NB4 (cell line): ENCODE data around the gene PHF2.
A peak's percentile ranks its signal among the peaks of the same experiment; 100 is the strongest.

Experiments
- DNase-seq: peaks from one replicate; pipeline ENCODE4 v3.0.0; 2010; ENCODE audit warnings: low read depth
- H3K4me3 ChIP-seq: one replicate; pipeline ENCODE4 v1.5.1; 2011; ENCODE audit warnings: mild to moderate bottlenecking, low read depth, low read length, moderate library complexity
- MYC ChIP-seq: IDR thresholded peaks from 2 replicates; pipeline ENCODE4 v1.6.1; 2011; ENCODE audit warnings: low read depth, low read length
- POLR2A ChIP-seq: IDR thresholded peaks from 2 replicates; pipeline ENCODE4 v1.6.1; 2011; ENCODE audit warnings: mild to moderate bottlenecking; ENCODE audit not compliant: insufficient read length; ENCODE audit errors: extremely low read depth
- TF ChIP-seq, protein P1 (sequence below): IDR thresholded peaks from 2 replicates; pipeline ENCODE4 v1.6.1; 2011; ENCODE audit warnings: low read depth, low read length
- TF ChIP-seq, protein P2 (sequence below): IDR thresholded peaks from one replicate; pipeline ENCODE4 v1.5.1; 2012; ENCODE audit warnings: low read depth, low read length

PHF2 gene

DNA sequence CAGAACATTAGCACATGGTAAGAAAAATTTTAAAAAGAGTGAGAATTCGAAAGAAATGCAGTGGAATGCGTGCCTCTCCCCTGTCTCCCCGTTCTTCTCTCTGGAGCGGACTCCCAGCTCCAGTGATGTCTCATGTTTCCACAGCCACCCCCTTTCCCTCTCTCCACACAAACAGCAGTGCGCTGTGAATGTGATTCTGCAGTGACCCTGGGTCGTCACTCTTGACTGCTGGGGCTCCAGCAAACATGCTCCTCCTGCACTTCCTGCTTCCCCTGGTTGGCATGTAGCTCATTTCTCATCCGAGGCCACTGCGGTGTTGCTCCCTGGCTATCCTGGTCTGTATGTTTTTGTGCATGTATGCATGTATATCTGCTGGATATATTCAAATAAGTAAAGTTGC is 13.3 kb downstream of the PHF2 start:
- TF ChIP-seq, protein P1, sequence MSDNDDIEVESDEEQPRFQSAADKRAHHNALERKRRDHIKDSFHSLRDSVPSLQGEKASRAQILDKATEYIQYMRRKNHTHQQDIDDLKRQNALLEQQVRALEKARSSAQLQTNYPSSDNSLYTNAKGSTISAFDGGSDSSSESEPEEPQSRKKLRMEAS = no peak
- TF ChIP-seq, protein P2, sequence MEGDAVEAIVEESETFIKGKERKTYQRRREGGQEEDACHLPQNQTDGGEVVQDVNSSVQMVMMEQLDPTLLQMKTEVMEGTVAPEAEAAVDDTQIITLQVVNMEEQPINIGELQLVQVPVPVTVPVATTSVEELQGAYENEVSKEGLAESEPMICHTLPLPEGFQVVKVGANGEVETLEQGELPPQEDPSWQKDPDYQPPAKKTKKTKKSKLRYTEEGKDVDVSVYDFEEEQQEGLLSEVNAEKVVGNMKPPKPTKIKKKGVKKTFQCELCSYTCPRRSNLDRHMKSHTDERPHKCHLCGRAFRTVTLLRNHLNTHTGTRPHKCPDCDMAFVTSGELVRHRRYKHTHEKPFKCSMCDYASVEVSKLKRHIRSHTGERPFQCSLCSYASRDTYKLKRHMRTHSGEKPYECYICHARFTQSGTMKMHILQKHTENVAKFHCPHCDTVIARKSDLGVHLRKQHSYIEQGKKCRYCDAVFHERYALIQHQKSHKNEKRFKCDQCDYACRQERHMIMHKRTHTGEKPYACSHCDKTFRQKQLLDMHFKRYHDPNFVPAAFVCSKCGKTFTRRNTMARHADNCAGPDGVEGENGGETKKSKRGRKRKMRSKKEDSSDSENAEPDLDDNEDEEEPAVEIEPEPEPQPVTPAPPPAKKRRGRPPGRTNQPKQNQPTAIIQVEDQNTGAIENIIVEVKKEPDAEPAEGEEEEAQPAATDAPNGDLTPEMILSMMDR = no peak
- TF ChIP-seq MYC (no peak), POLR2A (no peak)
- no peak for DNase-seq
- no peak overlapping the region for H3K4me3 ChIP-seq

DNA sequence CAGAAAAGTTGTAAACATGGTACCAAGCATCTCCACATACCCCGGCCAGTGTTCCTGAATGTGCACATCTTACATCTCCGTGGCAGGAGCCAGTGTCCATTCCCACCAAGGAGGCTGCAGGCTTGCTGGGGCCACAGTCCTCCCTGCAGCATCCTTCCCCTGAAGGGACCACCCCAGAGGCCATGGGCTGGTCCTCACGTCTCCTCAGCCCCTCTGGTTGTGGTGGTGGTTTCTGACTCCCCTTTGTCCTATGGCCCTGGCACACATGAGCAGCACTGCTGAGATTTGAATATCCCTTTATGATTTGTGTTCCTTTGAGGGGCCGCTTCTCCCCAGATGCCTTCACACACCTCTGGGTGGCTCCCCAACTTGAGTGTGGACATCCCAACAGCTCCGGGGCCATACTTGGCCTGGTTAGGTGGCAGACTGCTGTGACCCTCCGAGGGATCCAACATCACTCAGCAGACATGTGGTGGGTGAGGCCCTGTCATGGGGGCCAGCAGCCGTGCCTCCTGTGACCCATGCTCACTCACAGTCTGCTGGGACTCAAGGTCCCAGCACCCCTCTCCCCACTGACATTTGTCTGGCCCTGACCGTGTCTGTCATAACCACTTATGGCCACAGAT is 14.3 kb downstream of the PHF2 start:
- no peak for DNase-seq
- no peak overlapping the region for H3K4me3 ChIP-seq
- TF ChIP-seq MYC = no peak
- TF ChIP-seq, protein P1 = no peak
- no peak for TF ChIP-seq POLR2A
- TF ChIP-seq, protein P2 = no peak

DNA sequence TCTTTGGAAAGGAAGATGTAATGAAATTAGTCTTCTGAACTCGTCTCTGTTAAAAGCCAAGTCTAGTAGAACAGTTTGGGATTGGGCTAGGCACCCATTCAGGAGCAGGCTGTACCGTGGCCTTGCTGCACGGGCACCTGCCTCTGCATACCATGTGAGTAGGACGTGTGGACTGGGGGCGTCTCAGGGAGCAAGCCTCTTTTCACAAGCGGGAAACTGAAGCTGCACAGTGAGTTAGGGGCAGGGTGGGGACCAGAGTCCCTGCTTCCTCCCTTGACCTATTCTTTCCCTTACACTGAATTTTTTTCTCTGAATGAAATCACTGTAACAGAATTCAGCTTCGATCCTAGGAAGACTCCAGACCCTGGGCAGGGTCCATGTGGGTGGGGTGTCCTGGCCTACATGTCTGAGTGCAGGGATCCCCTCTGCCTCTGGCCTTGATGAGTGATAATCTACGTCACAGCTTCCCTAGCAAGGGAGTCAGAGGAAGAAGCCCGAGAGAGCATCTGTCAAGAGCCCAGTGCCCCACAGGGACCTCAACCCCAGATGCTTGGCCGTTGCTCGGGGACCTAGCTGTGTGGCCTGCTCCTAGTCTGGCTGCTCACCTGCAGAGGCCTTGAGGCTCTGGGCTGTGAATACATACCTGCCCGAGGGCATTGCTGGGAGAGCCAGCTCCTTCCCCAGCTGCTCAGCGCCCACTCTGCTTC is 15.1 kb downstream of the PHF2 start:
- no peak overlapping the region for H3K4me3 ChIP-seq
- DNase-seq = no peak
- no peak for TF ChIP-seq MYC

DNA sequence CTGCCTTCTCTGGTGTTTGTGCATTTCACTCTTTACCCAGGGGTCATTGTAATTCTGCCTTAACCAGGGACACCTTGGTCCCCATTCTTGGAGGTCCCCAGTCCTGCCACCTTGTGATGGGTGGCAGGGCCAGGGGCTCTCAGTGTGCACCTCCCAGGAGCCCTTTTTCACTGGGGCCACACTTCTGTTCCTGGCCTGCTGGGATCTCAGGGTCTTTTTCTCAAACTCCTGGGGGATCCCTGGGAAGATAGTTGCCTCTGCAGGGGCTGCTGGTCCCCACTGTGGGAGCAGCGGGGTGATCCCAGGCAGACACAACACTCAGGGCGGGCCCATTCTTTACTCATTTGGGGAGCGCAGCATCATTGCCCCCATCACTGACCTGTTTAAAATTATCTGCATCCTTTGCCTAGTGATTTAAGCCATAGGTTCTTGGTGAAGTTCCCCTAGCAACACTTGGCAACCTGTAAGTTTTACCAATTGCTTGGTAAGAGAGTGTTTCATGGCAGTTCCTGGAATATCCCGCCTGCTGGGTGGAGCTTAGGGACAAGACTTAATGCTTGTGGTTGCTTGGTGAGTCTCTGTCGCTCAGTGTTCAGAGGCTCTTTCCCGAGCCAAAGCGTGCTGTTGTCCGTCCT is 15.7 kb downstream of the PHF2 start:
- H3K4me3 ChIP-seq = no peak overlapping the region
- TF ChIP-seq, protein P2 = no peak
- TF ChIP-seq POLR2A (no peak), MYC (no peak)
- TF ChIP-seq, protein P1 = no peak
- no peak for DNase-seq

DNA sequence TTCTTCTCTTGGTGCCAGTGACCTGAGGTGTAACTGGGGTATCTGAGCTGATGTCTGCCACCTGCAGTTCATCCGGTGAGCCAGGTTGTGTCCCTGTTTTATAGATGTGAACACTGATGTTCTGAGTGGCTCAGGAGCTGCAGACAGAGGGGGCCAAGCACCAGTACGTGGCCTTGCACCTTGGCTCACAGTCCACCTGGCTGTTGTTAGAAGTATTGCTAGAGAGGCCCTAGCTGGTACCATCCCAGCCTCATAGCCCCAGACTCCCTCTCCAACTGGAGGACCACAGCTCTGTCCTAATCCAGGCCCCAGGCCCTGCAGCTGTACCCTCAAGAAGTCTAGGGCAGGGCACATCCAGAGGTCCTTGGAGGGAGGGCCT is 16.2 kb downstream of the PHF2 start:
- TF ChIP-seq, protein P1 = no peak
- no peak for TF ChIP-seq POLR2A
- TF ChIP-seq, protein P2 = peak; percentile 2
- no peak for DNase-seq

DNA sequence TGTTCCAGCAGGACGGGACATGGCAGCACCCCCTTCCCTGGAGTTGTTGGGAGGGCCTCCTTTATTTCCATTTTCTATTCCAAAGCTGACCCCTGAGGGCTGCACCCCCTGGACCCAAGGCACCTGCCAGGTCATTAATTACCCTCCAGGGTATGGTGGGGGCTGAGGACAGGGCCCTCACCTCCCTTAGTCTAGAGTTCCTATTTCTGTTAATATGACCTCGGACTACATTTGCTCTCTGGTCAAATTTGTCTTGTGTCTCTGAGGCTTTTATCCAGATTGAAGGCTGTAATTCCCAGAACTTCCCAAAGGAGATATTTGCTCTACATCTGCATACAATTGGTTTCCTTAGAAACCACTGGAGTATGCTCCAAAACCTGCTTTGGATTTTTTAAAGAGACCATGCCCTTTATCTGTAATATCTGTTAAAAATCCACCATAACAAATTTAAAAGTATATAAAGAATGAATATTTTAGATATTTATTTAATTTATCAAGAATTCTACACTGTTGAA is 16.8 kb downstream of the PHF2 start:
- DNase-seq = no peak
- TF ChIP-seq POLR2A (no peak), MYC (no peak)
- TF ChIP-seq, protein P1 = no peak
- TF ChIP-seq, protein P2 = no peak
- H3K4me3 ChIP-seq = no peak overlapping the region

More for the DNA sequence above, 16.2 kb downstream of the PHF2 start:
- H3K4me3 ChIP-seq = no peak overlapping the region
